ENCODE results near the gene GPR146.

Gene GPR146

GRCh38 chr7:1016577-1017531 is 27.5 kb upstream of the GPR146 start:
- no peak overlapping the region for H3K4me3 ChIP-seq (ENCODE audit: low read length)
- H3K9me3 ChIP-seq (ENCODE audit: control insufficient read depth, insufficient read depth, low read length): no peaks in the 10 kb centered on the region; the same call in 1 of the 2 replicates
- peaks cover 5% of the 10 kb centered on the region; the same call in 1 of the 2 replicates for H3F3A ChIP-seq (ENCODE audit: control insufficient read depth, insufficient read depth)
- H3K27me3 ChIP-seq (ENCODE audit: control insufficient read depth, low read length): no peaks in the 10 kb centered on the region
- TF ChIP-seq CTCF (IDR thresholded peaks at IDR 0.05; ENCODE audit: low read depth, low read length, poor library complexity, severe bottlenecking): no peak
- no peak for TF ChIP-seq EZH2phosphoT487 (IDR thresholded peaks at IDR 0.05; ENCODE audit: borderline replicate concordance, low read length)
- H4K20me1 ChIP-seq (ENCODE audit: control insufficient read depth, insufficient read depth, low read depth, low read length): peaks cover 45% of the 10 kb centered on the region
- H3K36me3 ChIP-seq (ENCODE audit: control insufficient read depth, low read length): peaks cover 77% of the 10 kb centered on the region
- H3K27ac ChIP-seq (ENCODE audit: low read depth, low read length): no peak overlapping the region
- H3K9me2 ChIP-seq (replicated peaks; ENCODE audit: control insufficient read depth, low read length): no peaks in the 10 kb centered on the region
- peaks cover 48% of the 10 kb centered on the region for H3K4me1 ChIP-seq (ENCODE audit: control insufficient read depth, low read length)
- no peak overlapping the region for H3K4me2 ChIP-seq (ENCODE audit: low read length)
- H3K79me2 ChIP-seq (ENCODE audit: control insufficient read depth, low read length): peaks cover 99% of the 10 kb centered on the region

GRCh38 chr7:1017586-1018333 is 26.6 kb upstream of the GPR146 start:
- Histone ChIP-seq H3K9me2 (replicated peaks; ENCODE audit: control insufficient read depth, low read length) (no peaks in the 10 kb centered on the region), H3K27me3 (ENCODE audit: control insufficient read depth, low read length) (no peaks in the 10 kb centered on the region), H3K4me2 (ENCODE audit: low read length) (no peak overlapping the region), H3K4me3 (ENCODE audit: low read length) (no peak overlapping the region), H3K4me1 (ENCODE audit: control insufficient read depth, low read length) (peaks cover 57% of the 10 kb centered on the region), H3K9me3 (ENCODE audit: control insufficient read depth, insufficient read depth, low read length) (no peaks in the 10 kb centered on the region; the same call in 1 of the 2 replicates), H3K79me2 (ENCODE audit: control insufficient read depth, low read length) (peaks cover 99% of the 10 kb centered on the region), H3F3A (ENCODE audit: control insufficient read depth, insufficient read depth) (peaks cover 10% of the 10 kb centered on the region; the same call in 1 of the 2 replicates), H3K27ac (ENCODE audit: low read depth, low read length) (no peak overlapping the region), H4K20me1 (ENCODE audit: control insufficient read depth, insufficient read depth, low read depth, low read length) (peaks cover 54% of the 10 kb centered on the region), H3K36me3 (ENCODE audit: control insufficient read depth, low read length) (peaks cover 85% of the 10 kb centered on the region)
- TF ChIP-seq EZH2phosphoT487 (IDR thresholded peaks at IDR 0.05; ENCODE audit: borderline replicate concordance, low read length): no peak
- no peak for TF ChIP-seq CTCF (IDR thresholded peaks at IDR 0.05; ENCODE audit: low read depth, low read length, poor library complexity, severe bottlenecking)

- peaks cover 85% of the 10 kb centered on the region for H3K36me3 ChIP-seq (ENCODE audit: control insufficient read depth, low read length)
- H3K9me3 ChIP-seq (ENCODE audit: control insufficient read depth, insufficient read depth, low read length): no peaks in the 10 kb centered on the region; the same call in 1 of the 2 replicates
- H3K4me1 ChIP-seq (ENCODE audit: control insufficient read depth, low read length): peaks cover 63% of the 10 kb centered on the region
- H3K79me2 ChIP-seq (ENCODE audit: control insufficient read depth, low read length): peaks cover 98% of the 10 kb centered on the region
- H3K4me2 ChIP-seq (ENCODE audit: low read length): no peak overlapping the region
- no peaks in the 10 kb centered on the region for H3K9me2 ChIP-seq (replicated peaks; ENCODE audit: control insufficient read depth, low read length)
- H3F3A ChIP-seq (ENCODE audit: control insufficient read depth, insufficient read depth): peaks cover 12% of the 10 kb centered on the region
- no peak overlapping the region for H3K27ac ChIP-seq (ENCODE audit: low read depth, low read length)
- TF ChIP-seq CTCF (IDR thresholded peaks at IDR 0.05; ENCODE audit: low read depth, low read length, poor library complexity, severe bottlenecking) (no peak), EZH2phosphoT487 (IDR thresholded peaks at IDR 0.05; ENCODE audit: borderline replicate concordance, low read length) (no peak)
- H3K27me3 ChIP-seq (ENCODE audit: control insufficient read depth, low read length): no peaks in the 10 kb centered on the region
- peaks cover 51% of the 10 kb centered on the region for H4K20me1 ChIP-seq (ENCODE audit: control insufficient read depth, insufficient read depth, low read depth, low read length)
- H3K4me3 ChIP-seq (ENCODE audit: low read length): no peak overlapping the region
These were observed 26.0 kb upstream of the GPR146 start for GRCh38 chr7:1018334-1018695.
